DMS53 (cell line): ENCODE results near the gene MACROD1.

ENCODE experiments used
- DNase-seq: peaks from one replicate; lab custom pipeline; 2025; lab: John Stamatoyannopoulos, UW

MACROD1 gene

DNA sequence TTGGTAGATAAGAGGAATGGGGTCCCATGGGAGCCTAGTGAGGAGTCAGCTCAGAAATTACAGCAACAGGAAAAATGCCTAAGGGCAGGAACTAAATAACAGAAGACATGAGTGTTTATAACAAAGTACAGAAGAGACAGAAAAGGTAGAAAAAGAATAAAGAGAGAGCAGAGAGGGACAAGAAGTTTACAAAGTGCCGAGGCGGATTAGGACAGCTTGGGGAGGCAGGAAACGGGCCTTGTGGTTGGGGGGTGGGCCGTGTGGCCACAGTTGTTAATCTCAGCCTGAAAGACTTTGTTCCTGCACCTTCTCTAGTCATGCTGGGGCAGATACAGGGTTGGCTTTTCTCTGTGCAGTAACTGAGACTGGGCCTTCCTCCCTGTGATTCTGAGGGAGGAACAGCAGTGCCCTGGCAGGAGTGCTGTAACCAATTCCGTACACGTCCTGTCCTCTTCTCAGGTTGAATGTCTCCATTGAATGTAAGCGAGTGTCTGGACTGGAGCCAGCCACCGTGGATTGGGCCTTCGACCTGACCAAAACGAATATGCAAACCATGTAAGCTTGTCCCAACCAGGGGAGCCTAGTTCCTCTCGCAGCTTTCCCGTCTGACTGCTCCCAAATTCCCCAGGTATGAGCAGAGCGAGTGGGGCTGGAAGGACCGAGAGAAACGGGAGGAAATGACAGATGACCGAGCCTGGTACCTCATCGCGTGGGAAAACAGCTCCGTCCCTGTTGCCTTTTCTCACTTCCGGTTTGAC, 214.0 kb downstream of the MACROD1 start:
- DNase-seq = no peak
